HUES48 (cell line): ENCODE results near the gene BTN2A1.
"Not testable (repeated sequence)": the region's sequence is repeated elsewhere in the genome, so short reads cannot be mapped to it uniquely, and the experiment has no call there.

Experiments used
- H3K27ac ChIP-seq: one replicate; pipeline ENCODE4 v1.7.0; 2013; ENCODE audit warnings: low read depth, low read length, inconsistent platforms
- H3K27me3 ChIP-seq: 2 replicates; pipeline ENCODE4 v1.6.1; 2013; ENCODE audit warnings: mild to moderate bottlenecking, low read length; ENCODE audit not compliant: control insufficient read depth, insufficient read depth
- H3K36me3 ChIP-seq: 2 replicates; pipeline ENCODE4 v1.6.1; 2013; ENCODE audit warnings: low read length; ENCODE audit not compliant: control insufficient read depth, insufficient read depth
- H3K4me1 ChIP-seq: 2 replicates; pipeline ENCODE4 v1.6.1; 2013; ENCODE audit warnings: mild to moderate bottlenecking, low read length; ENCODE audit not compliant: control insufficient read depth, insufficient read depth
- H3K4me3 ChIP-seq: 2 replicates; pipeline ENCODE4 v1.5.1; 2013; ENCODE audit warnings: mild to moderate bottlenecking, low read depth, low read length
- H3K9ac ChIP-seq: 2 replicates; pipeline ENCODE4 v1.6.1; 2013; ENCODE audit warnings: mild to moderate bottlenecking, low read depth, low read length, moderate library complexity
- H3K9me3 ChIP-seq: 2 replicates; pipeline ENCODE4 v1.6.1; 2013; ENCODE audit warnings: low read length; ENCODE audit not compliant: control insufficient read depth, insufficient read depth

The BTN2A1 gene

GRCh38 chr6:26433680-26434079 is 24.1 kb upstream of the BTN2A1 start:
- peaks cover 24% of the 10 kb centered on the region for H3K36me3 ChIP-seq

GRCh38 chr6:26436018-26436417 is 21.7 kb upstream of the BTN2A1 start:
- H3K9me3 ChIP-seq: peaks cover 5% of the 10 kb centered on the region; the same call in 1 of the 2 replicates
- H3K27me3 ChIP-seq: no peaks in the 10 kb centered on the region
- no peaks in the 10 kb centered on the region for H3K4me1 ChIP-seq
- H3K36me3 ChIP-seq: peaks cover 11% of the 10 kb centered on the region
- H3K4me3 ChIP-seq: no peak overlapping the region
- H3K9ac ChIP-seq: no peak overlapping the region
- H3K27ac ChIP-seq: no peak overlapping the region

More at GRCh38 chr6:26433680-26434079, 24.1 kb upstream of the BTN2A1 start:
- not testable (repeated sequence) for H3K9ac ChIP-seq, H3K4me1 ChIP-seq, H3K9me3 ChIP-seq, H3K27ac ChIP-seq, H3K27me3 ChIP-seq, H3K4me3 ChIP-seq

DNA sequence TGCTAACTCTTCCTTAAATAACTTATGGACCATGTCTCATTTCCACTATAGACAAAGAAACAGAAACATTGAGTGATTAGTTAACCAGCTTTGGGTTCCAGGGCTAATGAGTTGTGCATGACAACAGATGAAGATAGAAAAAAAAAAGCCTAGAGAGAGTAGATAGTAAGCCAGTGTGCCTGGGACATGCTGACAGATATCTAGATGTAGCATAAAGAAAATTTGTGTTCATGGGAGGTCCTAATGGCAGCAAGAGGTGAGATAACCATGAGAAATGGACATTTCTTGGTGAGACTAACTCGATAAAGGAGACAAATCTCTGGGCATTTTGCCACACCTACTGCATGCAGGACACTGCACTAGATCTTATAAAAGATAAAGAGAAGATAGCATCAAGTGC is 20.2 kb upstream of the BTN2A1 start:
- no peak overlapping the region for H3K9ac ChIP-seq

DNA sequence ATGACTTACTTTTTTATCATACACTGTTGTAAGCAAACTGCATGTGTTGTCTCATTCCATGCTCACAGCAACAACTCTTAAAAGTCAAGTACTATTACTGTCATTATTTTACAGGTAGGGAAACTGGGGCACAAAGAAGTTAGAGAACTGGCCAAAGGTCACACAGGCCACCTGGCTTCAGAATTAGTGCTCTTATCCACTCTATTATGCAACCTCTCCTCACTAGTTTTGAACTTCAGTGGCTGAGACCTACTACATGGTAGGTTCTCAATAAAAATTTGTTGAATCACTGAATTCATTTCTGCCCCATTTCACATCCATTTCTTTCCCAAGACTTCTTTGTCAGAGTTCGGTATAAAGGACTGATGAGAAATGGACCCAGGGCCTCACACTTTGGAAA is 19.8 kb upstream of the BTN2A1 start:
- Histone ChIP-seq H3K4me1 (no peaks in the 10 kb centered on the region), H3K9me3 (peaks cover 5% of the 10 kb centered on the region; the same call in 1 of the 2 replicates), H3K36me3 (no peaks in the 10 kb centered on the region), H3K9ac (no peak overlapping the region), H3K4me3 (no peak overlapping the region), H3K27ac (no peak overlapping the region), H3K27me3 (no peaks in the 10 kb centered on the region)

More for the DNA sequence above, 20.2 kb upstream of the BTN2A1 start:
- Histone ChIP-seq H3K4me3 (no peak overlapping the region), H3K36me3 (no peaks in the 10 kb centered on the region), H3K27me3 (no peaks in the 10 kb centered on the region), H3K27ac (no peak overlapping the region), H3K4me1 (no peaks in the 10 kb centered on the region), H3K9me3 (peaks cover 5% of the 10 kb centered on the region; the same call in 1 of the 2 replicates)

DNA sequence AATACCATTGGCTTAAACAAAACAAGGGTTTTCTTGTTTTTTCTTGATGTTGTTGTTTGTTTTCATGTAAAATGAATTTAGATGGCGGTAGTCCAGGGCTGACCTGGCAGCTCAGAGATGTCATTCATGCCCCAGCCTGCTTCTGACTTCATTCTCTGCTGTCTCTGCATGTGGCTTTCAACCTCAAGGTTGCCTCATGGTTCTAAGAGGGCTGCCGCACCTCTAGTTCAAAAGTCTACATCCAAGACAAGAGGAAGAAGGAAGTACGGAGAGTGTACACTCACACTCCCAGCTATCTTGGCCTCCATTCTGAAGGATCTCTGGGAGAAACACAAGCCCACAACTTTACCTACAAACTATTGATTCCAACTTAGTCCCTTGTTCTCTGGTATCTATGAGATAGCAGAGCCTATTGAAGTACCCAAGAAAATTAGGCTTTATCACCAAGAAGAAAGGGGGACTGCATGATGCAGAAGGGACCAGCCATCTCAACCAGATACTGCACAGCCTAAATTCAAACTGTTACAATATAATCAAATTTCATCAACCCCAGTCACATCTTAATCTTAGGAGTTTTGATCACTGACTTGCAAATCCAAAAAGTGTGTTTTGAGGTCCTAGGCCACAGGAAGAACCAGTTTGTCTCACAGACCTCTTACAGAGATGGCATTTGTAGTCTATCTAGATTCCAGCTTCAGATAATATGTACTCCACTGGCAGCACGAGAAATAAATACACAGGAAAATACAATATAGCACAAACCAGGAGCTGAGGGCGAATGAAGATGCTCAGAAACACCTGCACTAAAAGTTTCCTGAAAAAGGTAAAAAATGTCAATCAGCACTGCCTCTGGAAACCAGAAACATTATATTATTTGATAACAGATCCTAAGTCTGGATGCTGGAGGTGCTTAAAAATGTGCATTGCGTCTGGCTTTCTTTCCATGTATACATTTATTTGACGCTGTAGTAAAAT is 18.3 kb upstream of the BTN2A1 start:
- H3K36me3 ChIP-seq: no peaks in the 10 kb centered on the region
- no peak overlapping the region for H3K9ac ChIP-seq
- H3K27ac ChIP-seq: no peak overlapping the region
- no peaks in the 10 kb centered on the region for H3K4me1 ChIP-seq
- peaks cover under 1% of the 10 kb centered on the region; the same call in 1 of the 2 replicates for H3K9me3 ChIP-seq
- H3K27me3 ChIP-seq: no peaks in the 10 kb centered on the region
- H3K4me3 ChIP-seq: no peak overlapping the region

DNA sequence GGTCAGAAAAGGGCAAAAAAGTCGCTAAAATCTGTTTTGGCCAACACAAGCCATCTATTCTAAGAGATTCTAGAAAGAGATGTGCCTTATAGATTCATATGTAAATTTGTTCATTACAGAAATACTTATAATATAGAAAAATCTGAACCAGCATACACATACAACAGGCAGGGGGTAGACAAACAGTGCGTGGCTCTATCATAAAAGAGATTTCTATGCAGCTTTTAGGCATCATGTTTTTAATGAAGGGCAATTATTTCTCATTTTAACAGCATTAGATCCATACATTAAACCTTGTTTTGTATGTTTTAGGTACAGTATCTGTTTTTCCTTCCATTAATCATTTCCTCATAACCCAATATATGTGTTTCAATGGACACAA is 16.8 kb upstream of the BTN2A1 start:
- H3K27ac ChIP-seq: no peak overlapping the region
- no peaks in the 10 kb centered on the region for H3K27me3 ChIP-seq
- H3K4me1 ChIP-seq: no peaks in the 10 kb centered on the region
- H3K36me3 ChIP-seq: no peaks in the 10 kb centered on the region
- no peak overlapping the region for H3K9ac ChIP-seq
- H3K4me3 ChIP-seq: no peak overlapping the region
- no peaks in the 10 kb centered on the region for H3K9me3 ChIP-seq

DNA sequence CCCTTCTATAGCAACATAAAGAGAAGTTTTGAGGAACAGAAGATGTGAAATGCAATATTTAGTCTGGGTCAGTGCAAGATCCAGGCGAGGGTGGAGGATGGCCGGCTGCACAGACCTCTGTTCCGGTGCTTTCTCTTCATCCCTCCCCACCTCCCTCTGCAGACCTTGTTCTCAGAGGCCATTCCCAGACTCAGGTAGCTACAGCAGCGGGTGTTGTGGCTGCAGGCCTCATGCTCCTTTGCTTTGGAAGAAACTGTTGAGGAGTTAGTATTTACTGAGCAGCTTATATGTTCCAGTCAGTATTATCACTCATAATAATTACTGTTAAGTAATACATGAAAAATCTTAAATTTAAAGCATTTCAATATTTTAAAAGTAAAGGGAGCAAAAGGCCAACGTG is 15.8 kb upstream of the BTN2A1 start:
- Histone ChIP-seq H3K4me3 (no peak overlapping the region), H3K27ac (no peak overlapping the region), H3K36me3 (no peaks in the 10 kb centered on the region)

DNA sequence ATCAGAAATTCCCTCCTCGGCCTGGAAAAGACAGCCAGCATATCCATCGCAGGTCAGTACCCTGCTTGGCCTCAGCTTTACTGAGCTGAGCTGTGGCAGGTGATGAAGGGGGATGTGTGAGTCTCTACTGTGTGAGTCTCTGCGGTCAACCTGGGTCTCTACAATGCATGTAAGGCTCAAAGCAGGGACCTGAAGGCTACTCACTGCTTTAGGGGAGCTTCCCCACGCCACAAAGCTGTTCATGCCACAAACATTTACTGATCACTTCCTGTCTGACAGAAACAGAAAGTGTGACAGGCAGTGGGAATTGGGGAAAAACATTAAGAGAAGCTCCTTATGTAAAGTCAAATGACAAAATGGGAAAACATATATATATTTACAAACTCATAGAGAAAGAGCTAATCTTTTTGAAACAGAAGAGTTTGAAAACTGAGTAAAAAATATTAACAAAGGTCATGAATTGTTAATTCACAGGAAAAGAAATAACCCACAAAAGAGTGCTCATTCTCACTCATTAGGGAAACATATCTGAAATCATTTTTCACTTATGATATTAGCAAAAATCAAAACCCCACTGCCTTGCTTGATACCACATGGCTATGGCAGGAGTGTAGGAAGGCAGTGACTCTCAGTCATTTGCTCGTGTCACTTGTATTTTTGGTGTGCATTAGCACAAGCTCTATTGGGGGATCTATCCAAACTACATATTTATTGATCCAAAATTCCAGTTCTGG is 11.7 kb upstream of the BTN2A1 start:
- Histone ChIP-seq H3K36me3 (no peaks in the 10 kb centered on the region), H3K4me1 (no peaks in the 10 kb centered on the region), H3K4me3 (no peak overlapping the region), H3K27ac (no peak overlapping the region), H3K27me3 (no peaks in the 10 kb centered on the region), H3K9ac (no peak overlapping the region), H3K9me3 (no peaks in the 10 kb centered on the region)

More for the DNA sequence above, 15.8 kb upstream of the BTN2A1 start:
- Histone ChIP-seq H3K9me3 (no peaks in the 10 kb centered on the region), H3K9ac (no peak overlapping the region), H3K27me3 (no peaks in the 10 kb centered on the region), H3K4me1 (no peaks in the 10 kb centered on the region)

GRCh38 chr6:26447257-26447656 is 10.5 kb upstream of the BTN2A1 start:
- Histone ChIP-seq H3K4me1 (no peaks in the 10 kb centered on the region), H3K9ac (no peak overlapping the region), H3K4me3 (no peak overlapping the region), H3K27me3 (no peaks in the 10 kb centered on the region), H3K9me3 (no peaks in the 10 kb centered on the region), H3K36me3 (no peaks in the 10 kb centered on the region), H3K27ac (no peak overlapping the region)

GRCh38 chr6:26450240-26450639 is 7.5 kb upstream of the BTN2A1 start:
- Histone ChIP-seq H3K9me3 (no peaks in the 10 kb centered on the region), H3K4me3 (no peak overlapping the region), H3K36me3 (no peaks in the 10 kb centered on the region), H3K4me1 (no peaks in the 10 kb centered on the region), H3K9ac (no peak overlapping the region), H3K27me3 (no peaks in the 10 kb centered on the region), H3K27ac (no peak overlapping the region)
